CD4-positive, CD25-positive, alpha-beta regulatory T cell (primary cell): ENCODE data around the gene ZNF695. TPM values are rescaled to one million over a fixed set of nuclear protein-coding genes. Genes with fewer than 3 reads are reported as not detected.

Experiments
- ATAC-seq, 2 donors: fragments of 150-1000 bp; cut with Tn5 transposase; one replicate each; pipeline ENCODE4 v1.10.0; 2021; ENCODE audit warnings: low read depth in 2 of 2, moderate number of reproducible peaks in 2 of 2, moderate library complexity in 1 of 2
- DNase-seq, 3 donors: peaks; one replicate each; pipeline versions ENCODE4 v3.0.0 to v3.0.0-alpha.2; 2012 to 2022; ENCODE audit warnings: mixed read lengths in 1 of 3
- H3K27ac ChIP-seq: one replicate; pipeline ENCODE4 v1.7.0; 2013; ENCODE audit warnings: mild to moderate bottlenecking, low read length; ENCODE audit not compliant: insufficient read depth, poor library complexity, severe bottlenecking
- H3K27me3 ChIP-seq: one replicate; pipeline ENCODE4 v1.7.0; 2013; ENCODE audit warnings: low read length; ENCODE audit not compliant: control insufficient read depth, insufficient read depth
- H3K36me3 ChIP-seq: one replicate; pipeline ENCODE4 v1.7.0; 2013; ENCODE audit warnings: mild to moderate bottlenecking, low read length, moderate library complexity; ENCODE audit not compliant: control insufficient read depth, insufficient read depth
- H3K4me1 ChIP-seq: 2 replicates; pipeline ENCODE4 v1.7.0; 2013; ENCODE audit warnings: mild to moderate bottlenecking, low read length; ENCODE audit not compliant: insufficient read depth, control insufficient read depth, poor library complexity, severe bottlenecking
- H3K4me3 ChIP-seq: one replicate; pipeline ENCODE4 v1.7.0; 2013; ENCODE audit warnings: low read depth, mild to moderate bottlenecking, low read length, moderate library complexity
- H3K9me3 ChIP-seq, 2 experiments: 1 replicate in 1 of 2; 2 replicates in 1 of 2; pipeline ENCODE4 v1.7.0; 2013; ENCODE audit warnings: low read length in 2 of 2, mild to moderate bottlenecking in 1 of 2, moderate library complexity in 1 of 2; ENCODE audit not compliant: control insufficient read depth in 2 of 2
- H3K27ac Mint-ChIP-seq, 3 donors: one replicate each; pipeline ENCODE4 v1.8.0; 2020 to 2022; ENCODE audit warnings: mild to moderate bottlenecking in 3 of 3, mixed read lengths in 3 of 3, moderate library complexity in 2 of 3
- H3K27me3 Mint-ChIP-seq: one replicate; pipeline ENCODE4 v1.8.0; 2022; ENCODE audit warnings: mild to moderate bottlenecking, mixed read lengths
- H3K36me3 Mint-ChIP-seq: one replicate; pipeline ENCODE4 v1.8.0; 2020; ENCODE audit warnings: mixed read lengths
- H3K4me1 Mint-ChIP-seq, 4 donors: one replicate each; pipeline ENCODE4 v1.8.0; 2020 to 2022; ENCODE audit warnings: mixed read lengths in 4 of 4, mild to moderate bottlenecking in 1 of 4
- H3K4me3 Mint-ChIP-seq, 4 donors: one replicate each; pipeline ENCODE4 v1.8.0; 2020 to 2022; ENCODE audit warnings: mild to moderate bottlenecking in 4 of 4, mixed read lengths in 4 of 4, moderate library complexity in 3 of 4
- H3K9me3 Mint-ChIP-seq, 7 donors: one replicate each; pipeline ENCODE4 v1.8.0; 2020 to 2022; ENCODE audit warnings: mixed read lengths in 7 of 7, mild to moderate bottlenecking in 3 of 7, moderate library complexity in 2 of 7
- polyA plus RNA-seq, 4 donors: library from polyadenylated mRNA; unstranded; fragments of 300-500 nt; fragmentation: Illumina TruSeq; gene quantifications; one replicate each; pipeline ENCODE4 v1.2.3, GENCODE V29; 2021
- total RNA-seq: library from RNA; stranded (reverse); gene quantifications from one replicate; pipeline ENCODE4 v1.2.3, GENCODE V29; 2022

ZNF695 gene
- total RNA-seq, result not detected
- not detected for polyA plus RNA-seq

- H3K4me3 Mint-ChIP-seq, result peak within 1 kb of the TSS in 3 of 4 donors; percentile 61 to 84 (median 78)
- no peaks in the 10 kb centered on the region for H3K36me3 Mint-ChIP-seq
- H3K4me1 Mint-ChIP-seq, result peaks cover 0 to 15% (median 0%) of the 10 kb centered on the region in 4 donors
- Histone ChIP-seq H3K9me3 (peaks cover 10 to 11% of the 10 kb centered on the region in 2 experiments), H3K4me1 (peaks cover 6% of the 10 kb centered on the region), H3K4me3 (no peak within 1 kb of the TSS), H3K27me3 (peaks cover 3% of the 10 kb centered on the region), H3K27ac (no peak within 1 kb of the TSS), H3K36me3 (no peaks in the 10 kb centered on the region)
- peaks cover 3 to 44% (median 19%) of the 10 kb centered on the region in 7 donors for H3K9me3 Mint-ChIP-seq
- peaks cover 13% of the 10 kb centered on the region for H3K27me3 Mint-ChIP-seq
- peak; percentile 67 to 68 for ATAC-seq
- DNase-seq, result peak in 2 of 3 donors; percentile 4 to 72
- H3K27ac Mint-ChIP-seq, result peak within 1 kb of the TSS in 1 of 3 donors; percentile 80
Observed at GRCh38 chr1:247007511-247008405, at the start of gene ZNF695. ZNF695 (minus strand) TSS chr1:247008057; CDS start chr1:247007908, 149 bp downstream.

DNA sequence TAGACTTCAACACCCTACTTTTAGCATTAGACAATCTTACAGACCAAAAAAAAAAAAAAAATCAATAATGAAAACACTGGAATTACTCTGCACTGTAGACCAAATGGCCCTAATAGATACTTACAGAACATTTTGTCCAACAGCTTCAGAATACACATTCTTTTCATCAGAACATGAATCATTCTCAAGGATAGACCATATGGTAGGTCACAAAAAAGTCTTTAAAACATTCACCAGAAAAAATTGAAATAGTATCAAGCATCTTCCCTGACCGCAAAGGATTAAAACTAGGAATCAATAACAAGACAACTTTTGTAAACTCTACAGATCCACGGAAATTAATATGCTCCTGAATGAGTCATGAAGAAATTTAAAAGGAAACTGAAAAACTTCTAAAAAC is 48.2 kb upstream of the ZNF695 start:
- H3K4me3 ChIP-seq, result no peak overlapping the region
- no peak overlapping the region for H3K27ac ChIP-seq
- H3K27me3 Mint-ChIP-seq, result no peaks in the 10 kb centered on the region
- H3K4me1 ChIP-seq, result no peaks in the 10 kb centered on the region
- peaks cover 0 to 73% (median 37%) of the 10 kb centered on the region in 7 donors for H3K9me3 Mint-ChIP-seq
- H3K4me3 Mint-ChIP-seq, result no peak overlapping the region
- peaks cover 30% of the 10 kb centered on the region for H3K36me3 Mint-ChIP-seq
- H3K36me3 ChIP-seq, result no peaks in the 10 kb centered on the region
- no peak overlapping the region for H3K27ac Mint-ChIP-seq
- no peaks in the 10 kb centered on the region for H3K27me3 ChIP-seq
- DNase-seq (no peak), ATAC-seq (no peak)
- peaks cover 0 to 6% (median 3%) of the 10 kb centered on the region in 4 donors for H3K4me1 Mint-ChIP-seq
- H3K9me3 ChIP-seq, result peaks cover 71 to 77% of the 10 kb centered on the region in 2 experiments

DNA sequence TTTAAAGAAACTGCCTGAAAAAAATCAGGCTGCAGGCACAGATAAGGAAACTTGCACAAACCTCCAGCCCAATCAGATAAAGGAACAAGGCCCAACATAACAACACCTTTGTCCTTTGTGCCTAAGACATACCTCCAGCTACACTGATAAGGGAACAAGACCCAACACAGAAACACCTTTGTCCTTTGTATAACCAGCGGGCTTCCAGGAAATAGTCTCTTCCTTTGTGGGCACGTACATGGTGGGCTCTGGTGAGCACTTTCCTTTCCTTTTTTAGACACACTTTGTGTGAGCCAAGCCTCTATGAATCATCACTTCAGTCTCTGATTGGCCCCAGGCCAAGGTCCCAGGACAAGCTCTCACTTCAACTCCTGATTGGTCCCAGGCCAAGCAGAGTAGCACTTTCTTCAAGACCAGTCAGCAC is 47.1 kb upstream of the ZNF695 start:
- ATAC-seq, result no peak
- peaks cover 0 to 77% (median 37%) of the 10 kb centered on the region in 7 donors for H3K9me3 Mint-ChIP-seq
- no peaks in the 10 kb centered on the region for H3K27me3 Mint-ChIP-seq

DNA sequence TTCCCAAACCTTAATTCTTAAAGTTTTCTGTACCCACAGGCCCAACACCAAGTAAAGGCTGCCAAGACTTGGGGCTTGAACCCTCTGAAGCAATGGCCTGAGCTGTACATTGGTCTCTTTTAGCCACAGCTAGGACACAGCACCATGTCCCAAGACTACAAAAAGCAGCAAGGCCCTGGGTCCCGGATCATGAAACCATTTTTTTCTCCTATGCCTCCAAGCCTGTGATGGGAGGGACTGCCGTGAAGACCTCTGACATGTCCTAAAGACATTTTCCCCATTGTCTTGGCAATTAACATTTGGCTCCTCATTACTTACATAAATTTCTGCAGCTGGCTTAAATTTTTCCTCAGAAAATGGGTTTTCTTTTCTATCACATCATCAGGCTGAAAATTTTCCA is 39.8 kb upstream of the ZNF695 start:
- ATAC-seq, result no peak
- Mint-ChIP-seq H3K4me3 (no peak overlapping the region), H3K36me3 (peaks cover 32% of the 10 kb centered on the region), H3K4me1 (peaks cover 0 to 2% (median 0%) of the 10 kb centered on the region in 4 donors), H3K27ac (no peak overlapping the region), H3K9me3 (peaks cover 9 to 82% (median 37%) of the 10 kb centered on the region in 7 donors), H3K27me3 (no peaks in the 10 kb centered on the region)
- Histone ChIP-seq H3K27me3 (no peaks in the 10 kb centered on the region), H3K36me3 (no peaks in the 10 kb centered on the region), H3K9me3 (peaks cover 65 to 92% of the 10 kb centered on the region in 2 experiments), H3K4me1 (no peaks in the 10 kb centered on the region), H3K4me3 (no peak overlapping the region), H3K27ac (no peak overlapping the region)
- DNase-seq, result no peak

More for the DNA sequence above, 47.1 kb upstream of the ZNF695 start:
- H3K27ac Mint-ChIP-seq, result no peak overlapping the region
- H3K36me3 Mint-ChIP-seq, result peaks cover 29% of the 10 kb centered on the region
- Histone ChIP-seq H3K27me3 (no peaks in the 10 kb centered on the region), H3K9me3 (peaks cover 73 to 75% of the 10 kb centered on the region in 2 experiments), H3K27ac (no peak overlapping the region), H3K4me3 (no peak overlapping the region), H3K4me1 (no peaks in the 10 kb centered on the region), H3K36me3 (no peaks in the 10 kb centered on the region)
- peaks cover 0 to 6% (median 3%) of the 10 kb centered on the region in 4 donors for H3K4me1 Mint-ChIP-seq
- H3K4me3 Mint-ChIP-seq, result no peak overlapping the region
- DNase-seq, result no peak

DNA sequence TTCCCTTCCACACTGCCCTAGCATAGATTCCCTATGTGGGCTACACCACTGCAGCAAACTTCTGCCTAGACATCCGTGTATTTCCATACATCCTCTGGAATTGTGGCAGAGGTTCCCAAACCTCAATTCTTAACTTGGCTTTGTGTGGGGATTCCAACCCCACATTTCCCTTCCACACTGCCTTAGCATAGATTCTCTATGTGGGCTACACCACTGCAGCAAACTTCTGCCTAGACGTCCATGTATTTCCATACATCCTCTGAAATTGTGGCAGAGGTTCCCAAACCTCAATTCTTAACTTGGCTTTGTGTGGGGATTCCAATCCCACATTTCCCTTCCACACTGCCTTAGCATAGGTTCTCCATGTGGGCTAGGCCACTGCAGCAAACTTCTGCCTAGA is 39.4 kb upstream of the ZNF695 start:
- H3K36me3 ChIP-seq, result no peaks in the 10 kb centered on the region
- Mint-ChIP-seq H3K9me3 (peaks cover 9 to 82% (median 40%) of the 10 kb centered on the region in 7 donors), H3K4me3 (no peak overlapping the region), H3K36me3 (peaks cover 31% of the 10 kb centered on the region), H3K27ac (no peak overlapping the region), H3K27me3 (no peaks in the 10 kb centered on the region), H3K4me1 (peaks cover 0 to 2% (median 0%) of the 10 kb centered on the region in 4 donors)
- H3K4me1 ChIP-seq, result no peaks in the 10 kb centered on the region
- ATAC-seq (no peak), DNase-seq (no peak)
- no peaks in the 10 kb centered on the region for H3K27me3 ChIP-seq
- H3K27ac ChIP-seq, result no peak overlapping the region
- no peak overlapping the region for H3K4me3 ChIP-seq
- peaks cover 66 to 92% of the 10 kb centered on the region in 2 experiments for H3K9me3 ChIP-seq

- Histone ChIP-seq H3K9me3 (peaks cover 70 to 97% of the 10 kb centered on the region in 2 experiments), H3K4me3 (no peak overlapping the region), H3K36me3 (peaks cover 6% of the 10 kb centered on the region), H3K27me3 (no peaks in the 10 kb centered on the region), H3K4me1 (no peaks in the 10 kb centered on the region), H3K27ac (no peak overlapping the region)
- Mint-ChIP-seq H3K4me1 (no peaks in the 10 kb centered on the region), H3K4me3 (no peak overlapping the region), H3K27ac (no peak overlapping the region), H3K36me3 (peaks cover 43% of the 10 kb centered on the region), H3K27me3 (no peaks in the 10 kb centered on the region), H3K9me3 (peaks cover 8 to 87% (median 36%) of the 10 kb centered on the region in 7 donors)
- DNase-seq (no peak), ATAC-seq (no peak)
Observed at GRCh38 chr1:247043406-247043805, 35.5 kb upstream of the ZNF695 start.

GRCh38 chr1:247037511-247038320 is 29.9 kb upstream of the ZNF695 start:
- Mint-ChIP-seq H3K27ac (no peak overlapping the region), H3K4me3 (no peak overlapping the region), H3K9me3 (peaks cover 4 to 77% (median 35%) of the 10 kb centered on the region in 7 donors), H3K27me3 (no peaks in the 10 kb centered on the region), H3K4me1 (no peaks in the 10 kb centered on the region), H3K36me3 (peaks cover 55% of the 10 kb centered on the region)
- ATAC-seq, result no peak
- no peaks in the 10 kb centered on the region for H3K4me1 ChIP-seq
- H3K9me3 ChIP-seq, result peaks cover 81 to 96% of the 10 kb centered on the region in 2 experiments
- H3K4me3 ChIP-seq, result no peak overlapping the region
- H3K27me3 ChIP-seq, result no peaks in the 10 kb centered on the region
- peaks cover 21% of the 10 kb centered on the region for H3K36me3 ChIP-seq
- H3K27ac ChIP-seq, result no peak overlapping the region
- no peak for DNase-seq
